Measurements from ENCODE around the gene LRFN2.

- TF ChIP-seq CTCF (IDR thresholded peaks at IDR 0.05; ENCODE audit: insufficient read depth, low read depth, low read length) = no peak
- TF ChIP-seq EZH2 (IDR thresholded peaks at IDR 0.05; ENCODE audit: insufficient read depth, low read length) = no peak
Observed at GRCh38 chr6:40341726-40342125, 245.4 kb downstream of the LRFN2 start.

All from astrocyte (in vitro differentiated cells and primary cell).